Hepatocyte (in vitro differentiated cells): ENCODE data around the gene SH3RF3.

Experiments
- CTCF ChIP-seq: fragments of 200-600 bp; sonication (generic); IDR thresholded peaks from 2 replicates; pipeline ENCODE4 v1.5.1; 2016; ENCODE audit warnings: antibody characterized with exemption, mild to moderate bottlenecking; ENCODE audit not compliant: poor library complexity
- EZH2 ChIP-seq: fragments of 200-600 bp; sonication (generic); IDR thresholded peaks from 2 replicates; pipeline ENCODE4 v1.6.1; 2016; ENCODE audit warnings: antibody characterized with exemption, mild to moderate bottlenecking, borderline replicate concordance
- EZH2phosphoT487 ChIP-seq: fragments of 200-600 bp; sonication (generic); IDR thresholded peaks from one replicate; pipeline ENCODE4 v1.6.1; 2018; ENCODE audit warnings: antibody characterized with exemption, mild to moderate bottlenecking, low read depth, moderate library complexity; ENCODE audit not compliant: unreplicated experiment, severe bottlenecking

- no peak for TF ChIP-seq CTCF
- no peak for TF ChIP-seq EZH2
- TF ChIP-seq EZH2phosphoT487: no peak
These were observed 201.1 kb downstream of the SH3RF3 start for GRCh38 chr2:109330056-109330455.
